PC-3 (cell line): ENCODE results near the gene CEP152. TPM values are rescaled to one million over a fixed set of nuclear protein-coding genes. Genes with fewer than 3 reads are reported as not detected.

Experiments used
- ATAC-seq: fragments of 200-7000 bp; cut with Tn5 transposase; 2 replicates; pipeline ENCODE4 v1.9.1; 2020; ENCODE audit warnings: mild to moderate bottlenecking, moderate library complexity
- BruUV-seq: library from RNA; stranded (reverse); fragments of 400-500 nt; replicated peaks from 2 replicates; lab custom pipeline; 2021; lab: Mats Ljungman, UMichigan
- CTCF ChIA-PET: fragments of 300-600 bp; sonication (Branson Sonifier 250); formaldehyde crosslinking; loops from one replicate; lab custom pipeline; 2022; ENCODE audit warnings: antibody characterized with exemption; lab: Charles Lee
- POLR2A ChIA-PET: fragments of 300-600 bp; sonication (Branson Sonifier 250); formaldehyde crosslinking; loops from one replicate; lab custom pipeline; 2022; ENCODE audit warnings: antibody characterized with exemption; ENCODE audit not compliant: unreplicated experiment; lab: Charles Lee
- DNase-seq: peaks from one replicate; pipeline ENCODE4 v3.0.0-alpha.2; 2015
- H2AFZ ChIP-seq: fragments of 300-600 bp; sonication (generic); 2 replicates; pipeline ENCODE4 v1.6.0; 2016; ENCODE audit warnings: antibody characterized with exemption, low read length
- H3F3A ChIP-seq: fragments of 300-600 bp; sonication (generic); one replicate; pipeline ENCODE4 v1.6.0; 2017; ENCODE audit warnings: antibody characterized with exemption, low read length, control low read depth, mild to moderate bottlenecking; ENCODE audit not compliant: unreplicated experiment
- H3K27ac ChIP-seq: fragments of 300-600 bp; sonication (generic); 2 replicates; pipeline ENCODE4 v1.5.1; 2016; ENCODE audit warnings: mild to moderate bottlenecking, low read length
- H3K27me3 ChIP-seq: fragments of 300-600 bp; sonication (generic); 2 replicates; pipeline ENCODE4 v1.6.1; 2016; ENCODE audit warnings: low read length, mixed read lengths
- H3K36me3 ChIP-seq: fragments of 300-600 bp; sonication (generic); 2 replicates; pipeline ENCODE4 v1.6.1; 2016; ENCODE audit warnings: low read depth, mixed run types, low read length, mixed read lengths
- H3K4me1 ChIP-seq: fragments of 300-600 bp; sonication (generic); 2 replicates; pipeline ENCODE4 v1.5.1; 2016; ENCODE audit warnings: low read length; ENCODE audit not compliant: insufficient read depth
- H3K4me2 ChIP-seq: fragments of 300-600 bp; sonication (generic); 2 replicates; pipeline ENCODE4 v1.6.0; 2016; ENCODE audit warnings: low read length
- H3K4me3 ChIP-seq: fragments of 300-600 bp; sonication (generic); 2 replicates; pipeline ENCODE4 v1.5.1; 2016; ENCODE audit warnings: mild to moderate bottlenecking, low read length, mixed read lengths
- H3K79me2 ChIP-seq: fragments of 300-600 bp; sonication (generic); 2 replicates; pipeline ENCODE4 v1.6.1; 2017; ENCODE audit warnings: low read length, mixed read lengths
- H3K9ac ChIP-seq: fragments of 300-600 bp; sonication (generic); 2 replicates; pipeline ENCODE4 v1.6.0; 2016; ENCODE audit warnings: mild to moderate bottlenecking, low read length
- H3K9me2 ChIP-seq: fragments of 300-600 bp; sonication (generic); replicated peaks from 2 replicates; pipeline ENCODE4 v1.6.1; 2016; ENCODE audit warnings: mixed run types, low read length, mixed read lengths
- H3K9me3 ChIP-seq: fragments of 300-600 bp; sonication (generic); 2 replicates; pipeline ENCODE4 v1.6.1; 2016; ENCODE audit warnings: low read length, mixed read lengths
- H4K20me1 ChIP-seq: fragments of 300-600 bp; sonication (generic); 2 replicates; pipeline ENCODE4 v1.6.1; 2016; ENCODE audit warnings: low read length, mixed read lengths
- CTCF ChIP-seq: fragments of 300-600 bp; sonication (generic); conservative IDR thresholded peaks from 2 replicates; pipeline ENCODE4 v1.5.1; 2017; ENCODE audit warnings: antibody characterized with exemption, low read depth, mild to moderate bottlenecking, low read length
- EZH2 ChIP-seq: fragments of 300-600 bp; sonication (generic); IDR thresholded peaks from one replicate; pipeline ENCODE4 v1.6.1; 2017; ENCODE audit warnings: antibody characterized with exemption, mild to moderate bottlenecking, low read length; ENCODE audit not compliant: unreplicated experiment
- EZH2phosphoT487 ChIP-seq: fragments of 300-600 bp; sonication (generic); IDR thresholded peaks from 2 replicates; pipeline ENCODE4 v1.6.1; 2018; ENCODE audit warnings: mild to moderate bottlenecking, antibody characterized with exemption, low read length, borderline replicate concordance
- intact Hi-C: fragments of 100-400 bp; cut with micrococcal nuclease; formaldehyde crosslinking; loops from 2 replicates; pipeline ENCODE4 v1.9.0; 2023
- total RNA-seq: library from RNA; depleted of rRNA; stranded (reverse); fragments of >200 nt; gene quantifications from 2 replicates; pipeline ENCODE4 v1.2.3, GENCODE V29; 2014

Gene CEP152
- total RNA-seq, 1 experiment from 2014 or later, result 7.5 TPM

GRCh38 chr15:48718646-48719045, 92.2 kb downstream of the CEP152 start:
- H3K27me3 ChIP-seq, result no peaks in the 10 kb centered on the region
- DNase-seq (no peak), ATAC-seq (no peak)
- no peak overlapping the region for H3K4me2 ChIP-seq
- H4K20me1 ChIP-seq, result no peaks in the 10 kb centered on the region
- peaks cover 8% of the 10 kb centered on the region; the same call in 1 of the 2 replicates for H3K9me3 ChIP-seq
- CTCF ChIA-PET, result interaction anchor here (0.7 kb wide), 2 partner anchors 70 to 427 kb away, joined by 3 to 4 read pairs; no protein-coding TSS in a partner anchor
- H3K79me2 ChIP-seq, result no peaks in the 10 kb centered on the region
- H3K27ac ChIP-seq, result no peak overlapping the region
- H3K9me2 ChIP-seq, result no peaks in the 10 kb centered on the region
- no peaks in the 10 kb centered on the region for H3K36me3 ChIP-seq
- H3K4me1 ChIP-seq, result peaks cover 21% of the 10 kb centered on the region
- BruUV-seq, result no TSS peak
- H3K4me3 ChIP-seq, result no peak overlapping the region
- no peak overlapping the region for H3K9ac ChIP-seq
- TF ChIP-seq EZH2phosphoT487 (no peak), CTCF (no peak), EZH2 (no peak)
- no peak overlapping the region for H2AFZ ChIP-seq
- intact Hi-C loops, result loop anchor here (10.0 kb wide), 1 partner anchor 364 kb away; no protein-coding TSS in a partner anchor
- H3F3A ChIP-seq, result peaks cover 11% of the 10 kb centered on the region
- POLR2A ChIA-PET, result no interaction called here

GRCh38 chr15:48717458-48717857, 93.4 kb downstream of the CEP152 start:
- H3K27ac ChIP-seq, result no peak overlapping the region
- no peak overlapping the region for H3K9ac ChIP-seq
- no peaks in the 10 kb centered on the region for H3K79me2 ChIP-seq
- no peak overlapping the region for H3K4me3 ChIP-seq
- DNase-seq, result peak; percentile 44
- no peaks in the 10 kb centered on the region for H3K36me3 ChIP-seq
- H3K9me2 ChIP-seq, result no peaks in the 10 kb centered on the region
- peak; percentile 53 for TF ChIP-seq CTCF
- no peak for TF ChIP-seq EZH2phosphoT487
- TF ChIP-seq EZH2, result no peak
- H3K4me2 ChIP-seq, result no peak overlapping the region
- BruUV-seq, result no TSS peak
- CTCF ChIA-PET, result no interaction called here
- POLR2A ChIA-PET, result no interaction called here
- no peak overlapping the region for H2AFZ ChIP-seq
- peaks cover 8% of the 10 kb centered on the region; the same call in 1 of the 2 replicates for H3K9me3 ChIP-seq
- peak; percentile 73 for ATAC-seq
- H4K20me1 ChIP-seq, result no peaks in the 10 kb centered on the region
- no peaks in the 10 kb centered on the region for H3K27me3 ChIP-seq
- peaks cover 4% of the 10 kb centered on the region for H3F3A ChIP-seq
- intact Hi-C loops, result loop anchor here (1.0 to 10.0 kb wide), 3 partner anchors 84 to 363 kb away; no protein-coding TSS in a partner anchor
- H3K4me1 ChIP-seq, result peaks cover 11% of the 10 kb centered on the region

GRCh38 chr15:48712546-48712945, 98.3 kb downstream of the CEP152 start:
- TF ChIP-seq CTCF (no peak), EZH2phosphoT487 (no peak), EZH2 (no peak)
- H3K4me2 ChIP-seq, result no peak overlapping the region

More at GRCh38 chr15:48712546-48712945, 98.3 kb downstream of the CEP152 start:
- no peaks in the 10 kb centered on the region for H4K20me1 ChIP-seq
- no peaks in the 10 kb centered on the region for H3K79me2 ChIP-seq
- H3K4me3 ChIP-seq, result no peak overlapping the region
- no peak overlapping the region for H3K9ac ChIP-seq
- no peaks in the 10 kb centered on the region for H3K4me1 ChIP-seq
- peaks cover 8% of the 10 kb centered on the region; the same call in 1 of the 2 replicates for H3K9me3 ChIP-seq
- H3K36me3 ChIP-seq, result no peaks in the 10 kb centered on the region
- H3K27ac ChIP-seq, result no peak overlapping the region
- H3K27me3 ChIP-seq, result no peaks in the 10 kb centered on the region
- ATAC-seq, result no peak
- H3K9me2 ChIP-seq, result no peaks in the 10 kb centered on the region
- no TSS peak for BruUV-seq
- no peak overlapping the region for H2AFZ ChIP-seq
- intact Hi-C loops, result loop anchor here (10.0 kb wide), 1 partner anchor 358 kb away; no protein-coding TSS in a partner anchor
- ChIA-PET POLR2A (no interaction called here), CTCF (no interaction called here)
- no peaks in the 10 kb centered on the region for H3F3A ChIP-seq
- DNase-seq, result no peak
